K562 (cell line): ENCODE measurements around the gene RAB25. TPM values are rescaled to one million over a fixed set of nuclear protein-coding genes. Genes with fewer than 3 reads are reported as not detected.
A peak's percentile ranks its signal among the peaks of the same experiment; 100 is the strongest.

Experiments
- BRD9 ChIP-seq: fragments of 450-650 bp; IDR thresholded peaks from 2 replicates; pipeline ENCODE4 v1.6.1; 2018; ENCODE audit warnings: low read depth; ENCODE audit not compliant: partially characterized antibody
- CREB3L1 ChIP-seq: fragments of 450-650 bp; IDR thresholded peaks from 2 replicates; pipeline ENCODE4 v1.6.1; 2014; ENCODE audit warnings: low read depth, mild to moderate bottlenecking, moderate library complexity, borderline replicate concordance
- EGR1 ChIP-seq: fragments of 450-650 bp; conservative IDR thresholded peaks from 2 replicates; pipeline ENCODE4 v1.6.1; 2017; ENCODE audit warnings: mild to moderate bottlenecking
- MGA ChIP-seq: fragments of 450-650 bp; IDR thresholded peaks from 2 replicates; pipeline ENCODE4 v1.6.1; 2016; ENCODE audit warnings: mild to moderate bottlenecking, moderate library complexity
- SP1 ChIP-seq: sonication (generic); formaldehyde crosslinking; IDR thresholded peaks from 2 replicates; pipeline ENCODE4 v1.8.1; 2022; ENCODE audit warnings: mild to moderate bottlenecking, missing genetic modification reagents
- TAF15 ChIP-seq: fragments of 200-400 bp; formaldehyde crosslinking; IDR thresholded peaks from 2 replicates; pipeline ENCODE4 v1.6.1; 2017; ENCODE audit warnings: mild to moderate bottlenecking, low read depth, low read length, moderate library complexity
- TAL1 ChIP-seq: fragments of 450-650 bp; IDR thresholded peaks from 2 replicates; pipeline ENCODE4 v1.6.1; 2016; ENCODE audit warnings: mild to moderate bottlenecking
- ZBTB5 ChIP-seq: fragments of 450-650 bp; IDR thresholded peaks from 2 replicates; pipeline ENCODE4 v1.6.1; 2017; ENCODE audit warnings: antibody characterized with exemption
- ZNF445 ChIP-seq: fragments of 250-450 bp; sonication (Bioruptor Pico); IDR thresholded peaks from 2 replicates; pipeline ENCODE4 v1.4.0; 2020; ENCODE audit warnings: low read depth, mild to moderate bottlenecking, moderate library complexity
- polyA plus RNA-seq, 8 experiments: library from polyadenylated mRNA; depleted of rRNA in 4 of 8; stranded (reverse) in 5 of 8; unstranded in 3 of 8; fragments of >200 nt; fragmentation: Nextera tagmentation in 2 of 8; fragmentation: Illumina TruSeq in 1 of 8; extraction: Ambion mirVana in 2 of 8; extraction: Trizol in 1 of 8; gene quantifications; 2 replicates each; pipeline versions ENCODE4 v1.2.1 to v1.2.3, GENCODE V29; 2011 to 2014; ENCODE audit warnings: inconsistent platforms in 1 of 8, missing spikeins in 1 of 8
- total RNA-seq, 7 experiments: library from RNA; depleted of rRNA in 6 of 7; stranded (reverse); fragments of >200 nt in 6 of 7; fragmentation: Illumina TruSeq in 2 of 7; extraction: Trizol in 2 of 7; gene quantifications; 2 replicates each; pipeline versions ENCODE4 v1.2.1 to v1.2.3, GENCODE V29; 2011 to 2021; ENCODE audit warnings: low replicate concordance in 1 of 7

The RAB25 gene
- total and polyA plus RNA-seq, 9 of the 15 experiments (the other 6 are each of a cell fraction or from before 2014, with no cell fraction given): 0.10 to 0.27 (median 0.13) TPM; not detected in 6

DNA sequence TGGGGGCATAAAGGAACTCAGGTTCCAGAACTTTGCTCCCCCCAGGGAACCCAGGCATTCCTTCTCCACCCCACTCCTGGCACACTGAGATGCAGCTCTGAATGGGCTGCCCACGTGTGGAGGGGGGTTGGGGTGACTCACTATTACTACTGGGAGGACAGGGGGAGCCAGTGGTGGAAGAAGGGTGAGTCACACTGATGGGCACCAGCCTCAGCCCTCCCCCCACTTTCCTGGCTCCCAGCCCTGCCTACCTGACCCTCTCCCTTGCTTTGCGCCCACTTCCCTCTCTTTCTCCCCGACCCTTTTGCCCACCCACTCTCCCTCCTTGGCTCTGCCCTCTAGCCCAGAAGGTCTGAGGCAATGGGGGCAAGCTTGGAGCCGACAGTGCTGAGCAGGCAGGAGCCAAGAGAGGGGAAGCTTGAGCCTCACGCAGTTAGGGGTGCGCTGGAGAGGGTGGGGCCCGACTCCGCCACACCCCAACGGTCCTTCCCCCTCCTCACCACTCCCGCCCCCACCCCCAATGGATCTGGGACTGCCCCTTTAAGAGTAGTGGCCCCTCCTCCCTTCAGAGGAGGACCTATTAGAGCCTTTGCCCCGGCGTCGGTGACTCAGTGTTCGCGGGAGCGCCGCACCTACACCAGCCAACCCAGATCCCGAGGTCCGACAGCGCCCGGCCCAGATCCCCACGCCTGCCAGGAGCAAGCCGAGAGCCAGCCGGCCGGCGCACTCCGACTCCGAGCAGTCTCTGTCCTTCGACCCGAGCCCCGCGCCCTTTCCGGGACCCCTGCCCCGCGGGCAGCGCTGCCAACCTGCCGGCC lies 53.4 kb downstream of the RAB25 start, which contains the start of gene LMNA (continued):
- TF ChIP-seq TAL1 (no peak), SP1 (CRISPR knock-in tag) (peak; percentile 77), BRD9 (peak; percentile 51), CREB3L1 (no peak), MGA (no peak), TAF15 (no peak), ZBTB5 (no peak), EGR1 (peak; percentile 51; the same call in 1 of the 2 replicates), ZNF445 (CRISPR knock-in tag) (no peak)
